ENCODE data around the gene OR52N4. TPM values are rescaled to one million over a fixed set of nuclear protein-coding genes. Genes with fewer than 3 reads are reported as not detected.

The OR52N4 gene
- total RNA-seq, 1 donor from 2014 or later: not detected

DNA sequence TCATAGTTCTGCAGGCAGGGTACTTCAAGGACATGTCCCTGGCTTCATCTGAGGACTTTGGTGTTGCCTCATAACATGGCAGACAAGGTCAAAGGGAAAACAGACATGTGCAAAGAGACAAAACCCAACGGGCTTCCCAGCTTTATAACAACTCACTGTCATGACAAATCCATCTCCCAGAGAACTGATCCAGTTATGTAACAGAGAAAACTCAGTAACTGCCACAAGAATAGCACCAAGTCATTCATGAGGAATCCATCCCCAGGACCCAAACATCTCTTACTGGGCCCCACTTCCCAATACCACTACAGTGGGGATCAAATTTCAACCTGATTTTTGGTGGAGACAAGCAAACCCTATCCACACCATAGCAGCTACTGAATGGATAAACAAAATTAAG lies 13.0 kb downstream of the OR52N4 start:
- no peak for DNase-seq (ENCODE audit: extremely low spot score, unreplicated experiment)
- TF ChIP-seq, protein P1, sequence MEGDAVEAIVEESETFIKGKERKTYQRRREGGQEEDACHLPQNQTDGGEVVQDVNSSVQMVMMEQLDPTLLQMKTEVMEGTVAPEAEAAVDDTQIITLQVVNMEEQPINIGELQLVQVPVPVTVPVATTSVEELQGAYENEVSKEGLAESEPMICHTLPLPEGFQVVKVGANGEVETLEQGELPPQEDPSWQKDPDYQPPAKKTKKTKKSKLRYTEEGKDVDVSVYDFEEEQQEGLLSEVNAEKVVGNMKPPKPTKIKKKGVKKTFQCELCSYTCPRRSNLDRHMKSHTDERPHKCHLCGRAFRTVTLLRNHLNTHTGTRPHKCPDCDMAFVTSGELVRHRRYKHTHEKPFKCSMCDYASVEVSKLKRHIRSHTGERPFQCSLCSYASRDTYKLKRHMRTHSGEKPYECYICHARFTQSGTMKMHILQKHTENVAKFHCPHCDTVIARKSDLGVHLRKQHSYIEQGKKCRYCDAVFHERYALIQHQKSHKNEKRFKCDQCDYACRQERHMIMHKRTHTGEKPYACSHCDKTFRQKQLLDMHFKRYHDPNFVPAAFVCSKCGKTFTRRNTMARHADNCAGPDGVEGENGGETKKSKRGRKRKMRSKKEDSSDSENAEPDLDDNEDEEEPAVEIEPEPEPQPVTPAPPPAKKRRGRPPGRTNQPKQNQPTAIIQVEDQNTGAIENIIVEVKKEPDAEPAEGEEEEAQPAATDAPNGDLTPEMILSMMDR (IDR thresholded peaks at IDR 0.05): no peak
- H3K36me3 Mint-ChIP-seq (ENCODE audit: unreplicated experiment): no peaks in the 10 kb centered on the region
- H3K4me3 Mint-ChIP-seq (ENCODE audit: unreplicated experiment): no peak overlapping the region
- H3K9me3 Mint-ChIP-seq (ENCODE audit: unreplicated experiment): no peaks in the 10 kb centered on the region
- no peaks in the 10 kb centered on the region for H3K4me1 Mint-ChIP-seq (ENCODE audit: unreplicated experiment)
- H3K27ac Mint-ChIP-seq (ENCODE audit: unreplicated experiment): no peak overlapping the region
- peaks cover 7% of the 10 kb centered on the region for H3K27me3 Mint-ChIP-seq (ENCODE audit: unreplicated experiment)

DNA sequence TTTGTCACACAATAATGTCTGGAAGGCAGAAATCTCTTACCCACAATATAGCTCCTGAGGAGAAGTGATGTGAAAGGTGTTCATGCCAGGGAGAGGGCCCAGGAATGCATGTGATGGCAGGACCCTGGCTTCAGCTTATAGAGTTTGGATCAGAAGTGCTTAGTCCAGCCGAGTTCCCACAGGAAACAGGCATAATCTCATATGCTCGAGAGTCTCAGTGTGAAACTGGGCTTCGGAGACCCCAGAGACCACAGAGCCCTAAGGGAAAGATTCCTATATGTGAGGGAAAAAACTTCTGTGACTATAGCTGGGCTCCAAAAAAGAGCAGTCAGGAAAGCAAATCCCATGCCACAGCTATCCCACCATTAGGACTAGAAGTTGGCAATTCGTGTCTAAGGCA lies 29.2 kb downstream of the OR52N4 start, which contains the start of gene OR52N5:
TSS of gene OR52N5 (minus strand) at position 101 of the 400 bp plus-strand sequence. CDS start 4,721 bp downstream, outside the sequence.
- no peak for DNase-seq (ENCODE audit: extremely low spot score, unreplicated experiment)
- Mint-ChIP-seq H3K36me3 (ENCODE audit: unreplicated experiment) (no peaks in the 10 kb centered on the region), H3K27me3 (ENCODE audit: unreplicated experiment) (peaks cover 7% of the 10 kb centered on the region), H3K4me3 (ENCODE audit: unreplicated experiment) (no peak within 1 kb of the TSS), H3K4me1 (ENCODE audit: unreplicated experiment) (no peaks in the 10 kb centered on the region), H3K27ac (ENCODE audit: unreplicated experiment) (no peak within 1 kb of the TSS), H3K9me3 (ENCODE audit: unreplicated experiment) (no peaks in the 10 kb centered on the region)
- TF ChIP-seq, protein P1 (IDR thresholded peaks at IDR 0.05): no peak

DNA sequence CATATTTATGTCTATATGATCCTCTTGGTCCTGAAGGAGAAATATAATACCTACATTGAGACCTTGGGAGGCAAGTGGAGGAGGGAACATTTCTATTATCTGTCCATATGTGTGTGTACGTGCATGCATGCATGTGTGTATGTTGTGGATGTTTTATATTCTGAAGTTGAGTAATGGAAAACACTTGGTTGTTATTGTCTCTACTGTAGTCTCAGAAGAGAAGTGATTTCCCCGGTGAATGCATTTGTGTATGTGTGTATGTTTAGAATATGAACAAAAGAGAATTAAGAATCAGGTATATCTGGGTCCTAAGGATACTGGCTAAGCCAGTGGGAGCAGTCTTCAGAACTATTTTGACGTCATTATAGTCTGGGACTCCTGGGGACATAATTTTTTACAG lies 37.1 kb downstream of the OR52N4 start, which contains the start of gene OR52N1:
TSS of gene OR52N1 (minus strand) at position 101 of the 400 bp plus-strand sequence. CDS start 2,449 bp downstream, outside the sequence.
- no peaks in the 10 kb centered on the region for H3K9me3 Mint-ChIP-seq (ENCODE audit: unreplicated experiment)
- H3K4me1 Mint-ChIP-seq (ENCODE audit: unreplicated experiment): no peaks in the 10 kb centered on the region
- no peak for DNase-seq (ENCODE audit: extremely low spot score, unreplicated experiment)
- peaks cover 19% of the 10 kb centered on the region for H3K27me3 Mint-ChIP-seq (ENCODE audit: unreplicated experiment)
- no peak within 1 kb of the TSS for H3K27ac Mint-ChIP-seq (ENCODE audit: unreplicated experiment)
- H3K36me3 Mint-ChIP-seq (ENCODE audit: unreplicated experiment): no peaks in the 10 kb centered on the region
- TF ChIP-seq, protein P1 (IDR thresholded peaks at IDR 0.05): no peak
- H3K4me3 Mint-ChIP-seq (ENCODE audit: unreplicated experiment): no peak within 1 kb of the TSS

DNA sequence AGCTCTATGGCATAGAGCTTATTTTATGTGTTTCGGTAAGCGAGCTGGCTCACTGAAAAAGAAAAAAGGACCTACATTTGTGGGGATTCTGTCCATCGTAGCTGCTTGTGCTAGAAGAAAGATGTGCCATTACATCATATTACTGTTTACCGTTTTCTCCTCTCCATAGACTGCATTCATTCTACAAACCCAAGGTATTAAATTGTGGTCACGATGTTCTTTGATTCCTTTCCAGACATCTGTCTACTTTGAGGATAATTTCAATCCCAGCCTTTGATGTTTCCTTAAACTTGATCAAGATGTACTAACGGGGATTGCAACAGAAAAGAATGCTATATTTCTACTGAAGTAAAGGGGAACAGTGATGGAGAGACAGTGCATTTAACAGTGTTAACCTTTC lies 42.5 kb downstream of the OR52N4 start:
- Mint-ChIP-seq H3K9me3 (ENCODE audit: unreplicated experiment) (no peaks in the 10 kb centered on the region), H3K27me3 (ENCODE audit: unreplicated experiment) (peaks cover 37% of the 10 kb centered on the region), H3K4me3 (ENCODE audit: unreplicated experiment) (no peak overlapping the region), H3K4me1 (ENCODE audit: unreplicated experiment) (no peaks in the 10 kb centered on the region), H3K36me3 (ENCODE audit: unreplicated experiment) (no peaks in the 10 kb centered on the region), H3K27ac (ENCODE audit: unreplicated experiment) (no peak overlapping the region)
- TF ChIP-seq, protein P1 (IDR thresholded peaks at IDR 0.05): no peak
- DNase-seq (ENCODE audit: extremely low spot score, unreplicated experiment): no peak

DNA sequence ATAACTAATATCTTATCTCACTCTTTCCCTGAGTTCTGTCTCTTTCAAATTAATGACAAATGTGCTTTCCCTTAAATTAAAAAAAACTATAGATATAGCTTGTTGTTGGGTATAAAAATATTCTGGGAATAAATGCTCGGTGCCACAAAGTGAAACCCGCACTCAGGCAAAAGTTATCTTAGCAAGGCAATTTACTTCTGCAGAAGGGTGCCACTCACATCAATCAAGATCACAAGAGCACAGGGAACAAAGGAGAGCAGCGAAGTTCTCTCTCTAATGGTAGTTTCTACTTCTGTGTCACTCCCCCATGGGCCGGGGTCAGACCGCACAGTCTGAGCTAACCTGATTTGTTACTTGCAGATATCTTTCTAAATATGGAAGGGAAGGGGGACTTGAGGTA lies 49.9 kb downstream of the OR52N4 start:
- Mint-ChIP-seq H3K36me3 (ENCODE audit: unreplicated experiment) (no peaks in the 10 kb centered on the region), H3K27ac (ENCODE audit: unreplicated experiment) (no peak overlapping the region), H3K4me1 (ENCODE audit: unreplicated experiment) (peaks cover 5% of the 10 kb centered on the region), H3K27me3 (ENCODE audit: unreplicated experiment) (peaks cover 48% of the 10 kb centered on the region), H3K4me3 (ENCODE audit: unreplicated experiment) (no peak overlapping the region), H3K9me3 (ENCODE audit: unreplicated experiment) (no peaks in the 10 kb centered on the region)
- TF ChIP-seq, protein P1 (IDR thresholded peaks at IDR 0.05): no peak
- no peak for DNase-seq (ENCODE audit: extremely low spot score, unreplicated experiment)

Other genes starting within 250 kb of the OR52N4 start
- not detected in 2 replicates for gene UBQLN3, start 244.3 kb upstream of the OR52N4 start, total RNA-seq
- 0.32 and 0.39 TPM in 2 replicates for gene UBQLNL, start 237.5 kb upstream of the OR52N4 start, total RNA-seq
- not detected in 2 replicates for gene OR52H1, start 205.7 kb upstream of the OR52N4 start, total RNA-seq
- not detected in 2 replicates for gene OR52B6, start 173.4 kb upstream of the OR52N4 start, total RNA-seq
- gene TRIM6, start 157.6 kb upstream of the OR52N4 start, total RNA-seq: 1.9 TPM in 2 replicates
- gene TRIM34, start 129.2 kb upstream of the OR52N4 start, total RNA-seq: 4.6 and 5.6 TPM in 2 replicates
- 41.7 and 47.3 TPM in 2 replicates for gene TRIM5, start 69.2 kb upstream of the OR52N4 start, total RNA-seq
- gene TRIM22, start 64.5 kb upstream of the OR52N4 start, total RNA-seq: 136 and 138 TPM in 2 replicates
- gene OR56B1, start 17.8 kb upstream of the OR52N4 start, total RNA-seq: not detected in 2 replicates
- gene OR52N5, start 29.1 kb downstream of the OR52N4 start, total RNA-seq: not detected in 2 replicates
- not detected in 2 replicates for gene OR52N1, start 37.0 kb downstream of the OR52N4 start, total RNA-seq
- gene OR52N2, start 54.7 kb downstream of the OR52N4 start, total RNA-seq: not detected in 2 replicates
- not detected in 2 replicates for gene OR52E6, start 87.7 kb downstream of the OR52N4 start, total RNA-seq
- gene OR52E8, start 103.4 kb downstream of the OR52N4 start, total RNA-seq: not detected in 2 replicates
- not detected in 2 replicates for gene OR52E4, start 126.4 kb downstream of the OR52N4 start, total RNA-seq
- gene OR52E5, start 139.0 kb downstream of the OR52N4 start, total RNA-seq: not detected in 2 replicates
- not detected in 2 replicates for gene OR56A3, start 188.0 kb downstream of the OR52N4 start, total RNA-seq
- gene OR56A5, start 214.3 kb downstream of the OR52N4 start, total RNA-seq: not detected in 2 replicates
- not detected in 2 replicates for gene OR52L1, start 232.7 kb downstream of the OR52N4 start, total RNA-seq